Panc1 (cell line): ENCODE results near the gene EP400. TPM values are rescaled to one million over a fixed set of nuclear protein-coding genes. Genes with fewer than 3 reads are reported as not detected.

Experiments used
- ATAC-seq: fragments of 200-7000 bp; cut with Tn5 transposase; 2 replicates; pipeline ENCODE4 v1.9.1; 2020; ENCODE audit warnings: mild to moderate bottlenecking, moderate library complexity
- BruUV-seq: library from RNA; stranded (reverse); fragments of 400-500 nt; replicated peaks from 2 replicates; lab custom pipeline; 2021; lab: Mats Ljungman, UMichigan
- CTCF ChIA-PET: fragments of 300-600 bp; sonication (Branson Sonifier 250); formaldehyde crosslinking; loops from one replicate; lab custom pipeline; 2022; ENCODE audit warnings: antibody characterized with exemption; lab: Charles Lee
- POLR2A ChIA-PET: fragments of 300-600 bp; sonication (Branson Sonifier 250); formaldehyde crosslinking; loops from one replicate; lab custom pipeline; 2022; ENCODE audit warnings: antibody characterized with exemption; lab: Charles Lee
- DNase-seq: peaks from one replicate; pipeline ENCODE4 v3.0.0-alpha.2; 2010; ENCODE audit warnings: low read depth, low spot score
- H3K27ac ChIP-seq: 2 replicates; pipeline ENCODE4 v1.5.1; 2011; ENCODE audit warnings: mild to moderate bottlenecking, low read length, inconsistent platforms
- H3K27me3 ChIP-seq: fragments of 200-500 bp; sonication (Bioruptor generic); 2 replicates; pipeline ENCODE4 v1.6.0; 2014; ENCODE audit warnings: low read length, inconsistent platforms; ENCODE audit not compliant: control insufficient read depth, insufficient read depth
- H3K36me3 ChIP-seq: fragments of 200-500 bp; sonication (Bioruptor generic); 2 replicates; pipeline ENCODE4 v1.5.1; 2014; ENCODE audit warnings: inconsistent platforms, mild to moderate bottlenecking, low read length, moderate library complexity; ENCODE audit not compliant: control insufficient read depth, insufficient read depth
- H3K4me1 ChIP-seq: 2 replicates; pipeline ENCODE4 v1.5.1; 2011; ENCODE audit warnings: inconsistent platforms, mild to moderate bottlenecking, low read length, moderate library complexity; ENCODE audit not compliant: control insufficient read depth, insufficient read depth
- H3K4me3 ChIP-seq, 2 experiments: 2 replicates each; pipeline ENCODE4 v1.5.1; 2011 to 2012; ENCODE audit warnings: low read depth in 2 of 2, low read length in 2 of 2, mild to moderate bottlenecking in 2 of 2, inconsistent platforms in 1 of 2, moderate library complexity in 1 of 2
- H3K9me3 ChIP-seq: fragments of 200-500 bp; sonication (Bioruptor generic); 2 replicates; pipeline ENCODE4 v1.5.1; 2014; ENCODE audit warnings: low read depth, mild to moderate bottlenecking, inconsistent platforms, low read length, moderate library complexity; ENCODE audit not compliant: control insufficient read depth, insufficient read depth
- POLR2AphosphoS5 ChIP-seq: IDR thresholded peaks from 2 replicates; pipeline ENCODE4 v1.6.1; 2012; ENCODE audit warnings: mild to moderate bottlenecking, low read depth, low read length, moderate library complexity
- SIN3A ChIP-seq: IDR thresholded peaks from 2 replicates; pipeline ENCODE4 v1.6.1; 2012; ENCODE audit warnings: low read depth, mild to moderate bottlenecking, low read length, moderate library complexity, borderline replicate concordance; ENCODE audit not compliant: insufficient read depth
- TCF7L2 ChIP-seq: IDR thresholded peaks from 2 replicates; pipeline ENCODE4 v1.6.1; 2011; ENCODE audit warnings: mild to moderate bottlenecking, low read depth, low read length, inconsistent platforms
- in situ Hi-C: cut with HindIII; loops from 2 replicates; pipeline ENCODE4 v1.10.0; 2016; ENCODE audit warnings: low sequenced_read_pairs, low pct_unique_long_range_greater_than_20kb
- intact Hi-C: fragments of 100-400 bp; cut with micrococcal nuclease; formaldehyde crosslinking; loops from one replicate; pipeline ENCODE4 v1.10.0; 2022; ENCODE audit not compliant: unreplicated experiment
- total RNA-seq: library from RNA; stranded (reverse); gene quantifications from one replicate; pipeline ENCODE4 v1.2.1, GENCODE V29; 2021; ENCODE audit not compliant: unreplicated experiment
- TF ChIP-seq, protein P1 (sequence below), 2 experiments: IDR thresholded peaks; 2 replicates each; pipeline ENCODE4 v1.6.1; 2011 to 2012; ENCODE audit warnings: low read depth in 2 of 2, control low read depth in 1 of 2, low read length in 1 of 2, mild to moderate bottlenecking in 1 of 2, moderate library complexity in 1 of 2; ENCODE audit not compliant: insufficient read depth in 1 of 2
- TF ChIP-seq, protein P2 (sequence below): fragments of 450-650 bp; IDR thresholded peaks from 2 replicates; pipeline ENCODE4 v1.5.1; 2017; ENCODE audit warnings: mild to moderate bottlenecking

The EP400 gene
- total RNA-seq, 1 experiment from 2014 or later, result 59.4 TPM

GRCh38 chr12:132062481-132062880 lies 112.7 kb downstream of the EP400 start:
- Histone ChIP-seq H3K36me3 (peaks cover 5% of the 10 kb centered on the region; the same call in 1 of the 2 replicates), H3K27ac (no peak overlapping the region)
- CTCF ChIA-PET, result no interaction called here

GRCh38 chr12:132063491-132063890 lies 113.7 kb downstream of the EP400 start:
- Histone ChIP-seq H3K27me3 (no peaks in the 10 kb centered on the region), H3K36me3 (peaks cover 8% of the 10 kb centered on the region; the same call in 1 of the 2 replicates), H3K4me1 (no peaks in the 10 kb centered on the region), H3K9me3 (no peaks in the 10 kb centered on the region), H3K4me3 (no peak overlapping the region), H3K27ac (no peak overlapping the region)
- DNase-seq (no peak), ATAC-seq (no peak)
- ChIA-PET CTCF (no interaction called here), POLR2A (no interaction called here)
- no TSS peak for BruUV-seq
- in situ Hi-C loops (no loop called here), intact Hi-C loops (no loop called here)
- TF ChIP-seq TCF7L2 (no peak), SIN3A (no peak), POLR2AphosphoS5 (no peak)
- TF ChIP-seq, protein P1, sequence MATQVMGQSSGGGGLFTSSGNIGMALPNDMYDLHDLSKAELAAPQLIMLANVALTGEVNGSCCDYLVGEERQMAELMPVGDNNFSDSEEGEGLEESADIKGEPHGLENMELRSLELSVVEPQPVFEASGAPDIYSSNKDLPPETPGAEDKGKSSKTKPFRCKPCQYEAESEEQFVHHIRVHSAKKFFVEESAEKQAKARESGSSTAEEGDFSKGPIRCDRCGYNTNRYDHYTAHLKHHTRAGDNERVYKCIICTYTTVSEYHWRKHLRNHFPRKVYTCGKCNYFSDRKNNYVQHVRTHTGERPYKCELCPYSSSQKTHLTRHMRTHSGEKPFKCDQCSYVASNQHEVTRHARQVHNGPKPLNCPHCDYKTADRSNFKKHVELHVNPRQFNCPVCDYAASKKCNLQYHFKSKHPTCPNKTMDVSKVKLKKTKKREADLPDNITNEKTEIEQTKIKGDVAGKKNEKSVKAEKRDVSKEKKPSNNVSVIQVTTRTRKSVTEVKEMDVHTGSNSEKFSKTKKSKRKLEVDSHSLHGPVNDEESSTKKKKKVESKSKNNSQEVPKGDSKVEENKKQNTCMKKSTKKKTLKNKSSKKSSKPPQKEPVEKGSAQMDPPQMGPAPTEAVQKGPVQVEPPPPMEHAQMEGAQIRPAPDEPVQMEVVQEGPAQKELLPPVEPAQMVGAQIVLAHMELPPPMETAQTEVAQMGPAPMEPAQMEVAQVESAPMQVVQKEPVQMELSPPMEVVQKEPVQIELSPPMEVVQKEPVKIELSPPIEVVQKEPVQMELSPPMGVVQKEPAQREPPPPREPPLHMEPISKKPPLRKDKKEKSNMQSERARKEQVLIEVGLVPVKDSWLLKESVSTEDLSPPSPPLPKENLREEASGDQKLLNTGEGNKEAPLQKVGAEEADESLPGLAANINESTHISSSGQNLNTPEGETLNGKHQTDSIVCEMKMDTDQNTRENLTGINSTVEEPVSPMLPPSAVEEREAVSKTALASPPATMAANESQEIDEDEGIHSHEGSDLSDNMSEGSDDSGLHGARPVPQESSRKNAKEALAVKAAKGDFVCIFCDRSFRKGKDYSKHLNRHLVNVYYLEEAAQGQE (IDR thresholded peaks at IDR 0.05; ENCODE audit: insufficient read depth in 1 of 2, low read depth in 2 of 2, low read length in 1 of 2), result no peak
- TF ChIP-seq, protein P2, sequence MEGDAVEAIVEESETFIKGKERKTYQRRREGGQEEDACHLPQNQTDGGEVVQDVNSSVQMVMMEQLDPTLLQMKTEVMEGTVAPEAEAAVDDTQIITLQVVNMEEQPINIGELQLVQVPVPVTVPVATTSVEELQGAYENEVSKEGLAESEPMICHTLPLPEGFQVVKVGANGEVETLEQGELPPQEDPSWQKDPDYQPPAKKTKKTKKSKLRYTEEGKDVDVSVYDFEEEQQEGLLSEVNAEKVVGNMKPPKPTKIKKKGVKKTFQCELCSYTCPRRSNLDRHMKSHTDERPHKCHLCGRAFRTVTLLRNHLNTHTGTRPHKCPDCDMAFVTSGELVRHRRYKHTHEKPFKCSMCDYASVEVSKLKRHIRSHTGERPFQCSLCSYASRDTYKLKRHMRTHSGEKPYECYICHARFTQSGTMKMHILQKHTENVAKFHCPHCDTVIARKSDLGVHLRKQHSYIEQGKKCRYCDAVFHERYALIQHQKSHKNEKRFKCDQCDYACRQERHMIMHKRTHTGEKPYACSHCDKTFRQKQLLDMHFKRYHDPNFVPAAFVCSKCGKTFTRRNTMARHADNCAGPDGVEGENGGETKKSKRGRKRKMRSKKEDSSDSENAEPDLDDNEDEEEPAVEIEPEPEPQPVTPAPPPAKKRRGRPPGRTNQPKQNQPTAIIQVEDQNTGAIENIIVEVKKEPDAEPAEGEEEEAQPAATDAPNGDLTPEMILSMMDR, result no peak

More at GRCh38 chr12:132062481-132062880, 112.7 kb downstream of the EP400 start:
- no peaks in the 10 kb centered on the region for H3K27me3 ChIP-seq
- no peak overlapping the region for H3K4me3 ChIP-seq
- no TSS peak for BruUV-seq
- DNase-seq (no peak), ATAC-seq (no peak)
- no peaks in the 10 kb centered on the region for H3K4me1 ChIP-seq
- POLR2A ChIA-PET, result no interaction called here
- TF ChIP-seq SIN3A (no peak), TCF7L2 (no peak), POLR2AphosphoS5 (no peak)
- TF ChIP-seq, protein P1 (IDR thresholded peaks at IDR 0.05; ENCODE audit: insufficient read depth in 1 of 2, low read depth in 2 of 2, low read length in 1 of 2), result no peak
- TF ChIP-seq, protein P2, result no peak
- intact Hi-C loops (no loop called here), in situ Hi-C loops (no loop called here)
- H3K9me3 ChIP-seq, result no peaks in the 10 kb centered on the region
